GM23338 (cell line): Measurements from ENCODE around the gene TMCO4. TPM values are rescaled to one million over a fixed set of nuclear protein-coding genes. Genes with fewer than 3 reads are reported as not detected.
"Not testable (repeated sequence)": the region's sequence is repeated elsewhere in the genome, so short reads cannot be mapped to it uniquely, and the experiment has no call there.

Source experiments
- ATAC-seq: fragments of 200-7000 bp; cut with Tn5 transposase; 3 replicates; pipeline ENCODE4 v1.9.1; 2020
- DNase-seq: peaks from one replicate; pipeline ENCODE4 v3.0.0-alpha.2; 2015; ENCODE audit warnings: low spot score
- H2AFZ ChIP-seq: fragments of 200-600 bp; sonication (generic); 2 replicates; pipeline ENCODE4 v1.8.0; 2016; ENCODE audit warnings: antibody characterized with exemption, mild to moderate bottlenecking, moderate library complexity
- H3F3A ChIP-seq: fragments of 200-600 bp; sonication (generic); replicated peaks from 2 replicates; pipeline ENCODE4 v1.8.0; 2017; ENCODE audit warnings: antibody characterized with exemption, mixed run types, low read depth
- H3K27ac ChIP-seq: fragments of 200-600 bp; sonication (generic); 2 replicates; pipeline ENCODE4 v1.6.1; 2016; ENCODE audit warnings: low read depth
- H3K27me3 ChIP-seq: fragments of 200-600 bp; sonication (generic); 2 replicates; pipeline ENCODE4 v1.8.0; 2016; ENCODE audit warnings: mild to moderate bottlenecking, mixed run types, moderate library complexity; ENCODE audit not compliant: insufficient read depth
- H3K36me3 ChIP-seq: fragments of 200-600 bp; sonication (generic); 2 replicates; pipeline ENCODE4 v1.8.0; 2016; ENCODE audit warnings: mild to moderate bottlenecking; ENCODE audit not compliant: insufficient read depth
- H3K4me1 ChIP-seq: fragments of 200-600 bp; sonication (generic); 2 replicates; pipeline ENCODE4 v1.8.0; 2016; ENCODE audit warnings: mild to moderate bottlenecking, moderate library complexity; ENCODE audit not compliant: insufficient read depth
- H3K4me2 ChIP-seq: fragments of 200-600 bp; sonication (generic); 2 replicates; pipeline ENCODE4 v1.7.1; 2017; ENCODE audit warnings: mixed run types
- H3K4me3 ChIP-seq: fragments of 200-600 bp; sonication (generic); 2 replicates; pipeline ENCODE4 v1.6.1; 2016; ENCODE audit warnings: mixed run types
- H3K79me2 ChIP-seq: fragments of 200-600 bp; sonication (generic); replicated peaks from 2 replicates; pipeline ENCODE4 v1.8.0; 2017; ENCODE audit warnings: mild to moderate bottlenecking; ENCODE audit not compliant: insufficient read depth
- H3K9me2 ChIP-seq: fragments of 200-600 bp; sonication (generic); 2 replicates; pipeline ENCODE4 v1.8.0; 2017; ENCODE audit not compliant: insufficient read depth
- H4K20me1 ChIP-seq: fragments of 200-600 bp; sonication (generic); replicated peaks from 2 replicates; pipeline ENCODE4 v1.8.0; 2017; ENCODE audit warnings: mild to moderate bottlenecking; ENCODE audit not compliant: insufficient read depth
- H3K27ac Mint-ChIP-seq: 2 replicates; pipeline ENCODE4 v1.8.0; 2020; ENCODE audit warnings: inconsistent platforms, mild to moderate bottlenecking, moderate library complexity, mixed read lengths
- H3K27me3 Mint-ChIP-seq: 3 replicates; pipeline ENCODE4 v1.8.0; 2022; ENCODE audit warnings: low read depth, mild to moderate bottlenecking, moderate library complexity, mixed read lengths, inconsistent platforms; ENCODE audit not compliant: insufficient read depth, poor library complexity
- H3K36me3 Mint-ChIP-seq: 3 replicates; pipeline ENCODE4 v1.8.0; 2021; ENCODE audit warnings: low read depth, mild to moderate bottlenecking, inconsistent platforms, moderate library complexity, mixed read lengths
- H3K4me1 Mint-ChIP-seq: 3 replicates; pipeline ENCODE4 v1.8.0; 2020; ENCODE audit warnings: mild to moderate bottlenecking, inconsistent platforms, mixed read lengths
- H3K4me3 Mint-ChIP-seq: 3 replicates; pipeline ENCODE4 v1.8.0; 2021; ENCODE audit warnings: moderate library complexity, mild to moderate bottlenecking, inconsistent platforms, mixed read lengths
- H3K9me3 Mint-ChIP-seq: 3 replicates; pipeline ENCODE4 v1.8.0; 2020; ENCODE audit warnings: moderate library complexity, mild to moderate bottlenecking, inconsistent platforms, mixed read lengths
- CTCF ChIP-seq, 2 experiments: fragments of 200-600 bp in 1 of 2; sonication (generic) in 1 of 2; conservative IDR thresholded peaks; 2 replicates each; pipeline versions ENCODE4 v1.5.1 to v1.6.1; 2016 to 2017; ENCODE audit warnings: antibody characterized with exemption in 2 of 2, low read depth in 2 of 2, mild to moderate bottlenecking in 2 of 2, moderate library complexity in 1 of 2
- ETS1 ChIP-seq: IDR thresholded peaks from 2 replicates; pipeline ENCODE4 v1.6.1; 2016; ENCODE audit warnings: antibody characterized with exemption
- EZH2phosphoT487 ChIP-seq: fragments of 200-600 bp; sonication (generic); IDR thresholded peaks from one replicate; pipeline ENCODE4 v1.8.1; 2018; ENCODE audit warnings: antibody characterized with exemption; ENCODE audit not compliant: unreplicated experiment
- JUNB ChIP-seq: IDR thresholded peaks from one replicate; pipeline ENCODE4 v1.6.1; 2016; ENCODE audit warnings: antibody characterized with exemption; ENCODE audit not compliant: unreplicated experiment
- polyA plus RNA-seq: library from polyadenylated mRNA; unstranded; fragments of >200 nt; fragmentation: Nextera tagmentation; extraction: Ambion mirVana; gene quantifications from 2 replicates; pipeline ENCODE4 v1.2.1, GENCODE V29; 2016
- total RNA-seq: library from RNA; depleted of rRNA; stranded (reverse); fragments of >200 nt; shearing (Covaris generic); gene quantifications from 2 replicates; pipeline ENCODE4 v1.2.3, GENCODE V29; 2014

The TMCO4 gene
- total and polyA plus RNA-seq, 2 experiments from 2014 or later = 2.6 to 6.9 TPM

GRCh38 chr1:19849307-19849706, 49.6 kb upstream of the TMCO4 start:
- not testable (repeated sequence) for H3K4me1 Mint-ChIP-seq, H4K20me1 ChIP-seq, ATAC-seq, H3K27ac ChIP-seq, H3K4me3 Mint-ChIP-seq, H3K9me3 Mint-ChIP-seq, H2AFZ ChIP-seq, H3K79me2 ChIP-seq, H3K4me2 ChIP-seq, H3K36me3 Mint-ChIP-seq, H3K9me2 ChIP-seq, H3F3A ChIP-seq, H3K4me1 ChIP-seq, H3K27me3 ChIP-seq, H3K27me3 Mint-ChIP-seq, H3K27ac Mint-ChIP-seq, H3K4me3 ChIP-seq, H3K36me3 ChIP-seq, DNase-seq

- H3K4me3 Mint-ChIP-seq, H3K9me3 Mint-ChIP-seq, H3K9me2 ChIP-seq, H3K27ac Mint-ChIP-seq, H3K36me3 ChIP-seq, H3K27ac ChIP-seq, H4K20me1 ChIP-seq, H3K4me2 ChIP-seq, DNase-seq, H3K79me2 ChIP-seq, ATAC-seq, H3K4me1 ChIP-seq, H3K36me3 Mint-ChIP-seq, H3K27me3 Mint-ChIP-seq, H3F3A ChIP-seq, H3K4me3 ChIP-seq, H3K4me1 Mint-ChIP-seq, H2AFZ ChIP-seq, H3K27me3 ChIP-seq: not testable (repeated sequence)
Observed at GRCh38 chr1:19847334-19847733, 47.6 kb upstream of the TMCO4 start.

GRCh38 chr1:19846338-19846737, 46.6 kb upstream of the TMCO4 start:
- Histone ChIP-seq H2AFZ (0 out of 2 replicates have a peak overlapping the region, but pooled peaks have one; percentile 10), H3K4me3 (no peak overlapping the region), H3K4me2 (no peak overlapping the region), H3F3A (no peaks in the 10 kb centered on the region), H3K9me2 (no peaks in the 10 kb centered on the region), H3K36me3 (no peaks in the 10 kb centered on the region), H4K20me1 (no peaks in the 10 kb centered on the region), H3K27ac (no peak overlapping the region), H3K79me2 (no peaks in the 10 kb centered on the region), H3K4me1 (no peaks in the 10 kb centered on the region), H3K27me3 (no peaks in the 10 kb centered on the region)
- no peak overlapping the region for H3K4me3 Mint-ChIP-seq
- DNase-seq (no peak), ATAC-seq (no peak)
- TF ChIP-seq ETS1 (no peak), CTCF (conservative IDR thresholded peaks at IDR 0.05; ENCODE audit: low read depth in 2 of 2) (no peak), EZH2phosphoT487 (no peak), JUNB (no peak)
- H3K27me3 Mint-ChIP-seq = peaks cover 4% of the 10 kb centered on the region
- H3K9me3 Mint-ChIP-seq = no peaks in the 10 kb centered on the region
- H3K4me1 Mint-ChIP-seq = peaks cover 6% of the 10 kb centered on the region
- no peak overlapping the region for H3K27ac Mint-ChIP-seq
- no peaks in the 10 kb centered on the region for H3K36me3 Mint-ChIP-seq
